DMS53 treated with DMSO at 0.1 percent for 48 hours (cell line): ENCODE data around the gene LIN7C.
"Not testable (repeated sequence)": the region's sequence is repeated elsewhere in the genome, so short reads cannot be mapped to it uniquely, and the experiment has no call there.

ENCODE experiments used
- DNase-seq: peaks from one replicate; lab custom pipeline; 2025; ENCODE audit not compliant: unreplicated experiment; lab: John Stamatoyannopoulos, UW

Gene LIN7C, protein sequence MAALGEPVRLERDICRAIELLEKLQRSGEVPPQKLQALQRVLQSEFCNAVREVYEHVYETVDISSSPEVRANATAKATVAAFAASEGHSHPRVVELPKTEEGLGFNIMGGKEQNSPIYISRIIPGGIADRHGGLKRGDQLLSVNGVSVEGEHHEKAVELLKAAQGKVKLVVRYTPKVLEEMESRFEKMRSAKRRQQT

DNA sequence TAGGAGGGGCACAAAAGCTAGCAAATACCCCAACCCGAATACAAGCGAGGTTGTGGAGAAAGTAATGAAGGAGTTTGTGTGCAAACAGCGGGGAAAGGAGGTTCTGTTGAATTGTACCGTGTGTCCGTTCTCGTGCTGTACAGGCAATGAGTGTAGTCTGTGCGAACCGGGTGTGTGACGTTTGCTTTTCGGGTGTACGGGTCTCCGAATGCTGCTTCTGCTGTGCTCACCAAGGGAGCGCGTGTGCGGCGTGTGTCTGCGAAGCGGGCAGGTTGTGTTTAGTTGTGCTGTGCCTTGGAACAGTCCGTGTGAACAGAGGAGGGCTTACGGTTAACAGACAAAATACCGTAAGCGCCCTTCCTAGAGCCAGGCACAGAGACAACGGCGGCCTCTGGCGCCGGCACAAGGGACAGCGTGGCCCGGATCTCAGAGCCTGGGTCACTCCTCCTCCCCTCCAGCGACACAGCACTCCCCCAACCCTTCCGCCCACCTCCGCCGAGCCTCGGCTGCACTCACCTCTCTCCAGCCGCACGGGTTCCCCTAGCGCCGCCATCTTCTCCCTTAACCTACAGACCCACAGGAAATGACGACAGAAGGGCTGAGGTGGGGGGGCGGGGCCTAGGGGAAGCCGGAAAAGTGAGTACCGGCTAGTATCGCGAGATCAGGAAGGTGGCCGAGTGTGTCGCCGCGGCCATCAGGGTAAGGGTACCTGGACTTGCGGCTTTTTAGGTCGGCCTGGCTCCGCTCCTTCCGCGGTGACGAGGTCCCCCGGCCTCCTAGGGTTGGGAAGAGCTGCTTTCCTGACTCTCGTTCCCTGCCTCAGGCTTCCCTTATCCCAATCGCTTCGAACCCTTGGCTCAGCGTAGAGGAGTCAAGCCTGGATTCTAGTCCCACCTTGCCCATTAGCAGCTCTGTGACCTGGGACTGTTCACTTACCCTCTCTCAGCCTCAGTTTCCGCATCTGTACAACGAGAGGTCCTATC is at the start of gene LIN7C:
TSS of gene LIN7C (minus strand) at position 570 of the 983 bp plus-strand sequence. CDS start at position 553, 17 bp downstream.
- peak; percentile 93 for DNase-seq

DNA sequence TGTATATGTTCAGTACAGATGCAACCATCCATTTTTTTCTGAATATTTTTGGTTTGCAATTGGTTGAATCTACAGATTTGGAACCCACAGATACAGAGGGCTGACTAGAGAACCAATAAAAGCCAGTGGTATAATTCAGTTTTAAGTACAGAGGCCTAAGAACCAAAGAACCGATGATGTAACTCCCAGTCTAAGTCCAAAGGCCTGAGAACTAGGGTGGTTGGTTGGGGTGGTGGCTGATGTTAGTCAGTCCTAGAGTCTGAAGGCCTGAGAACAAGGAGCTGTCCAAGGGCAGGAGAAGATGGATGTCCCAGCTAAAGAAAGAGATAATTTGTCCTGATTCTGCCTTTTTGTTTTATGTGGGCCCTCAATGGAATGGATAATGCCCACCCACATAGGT is 48.7 kb upstream of the LIN7C start:
- no peak for DNase-seq

DNA sequence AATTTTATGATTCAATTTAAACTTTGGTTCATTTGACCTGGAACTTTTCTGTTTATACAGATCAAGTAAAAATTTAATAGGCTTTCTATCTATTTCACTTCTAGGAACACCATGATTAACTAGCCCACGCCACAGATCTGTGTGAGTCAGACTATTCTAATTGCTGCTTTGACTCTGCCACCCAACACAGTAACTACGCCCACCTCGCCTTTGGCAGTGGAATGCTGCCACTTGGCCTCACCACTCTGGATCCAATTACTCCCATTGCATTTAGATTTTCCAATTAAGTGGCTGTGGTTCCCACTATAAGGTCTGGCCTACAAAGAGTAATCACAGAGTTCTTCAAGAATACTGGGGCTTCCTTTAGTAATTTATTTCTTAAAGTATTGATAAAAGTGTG is 46.6 kb upstream of the LIN7C start:
- DNase-seq = no peak

DNA sequence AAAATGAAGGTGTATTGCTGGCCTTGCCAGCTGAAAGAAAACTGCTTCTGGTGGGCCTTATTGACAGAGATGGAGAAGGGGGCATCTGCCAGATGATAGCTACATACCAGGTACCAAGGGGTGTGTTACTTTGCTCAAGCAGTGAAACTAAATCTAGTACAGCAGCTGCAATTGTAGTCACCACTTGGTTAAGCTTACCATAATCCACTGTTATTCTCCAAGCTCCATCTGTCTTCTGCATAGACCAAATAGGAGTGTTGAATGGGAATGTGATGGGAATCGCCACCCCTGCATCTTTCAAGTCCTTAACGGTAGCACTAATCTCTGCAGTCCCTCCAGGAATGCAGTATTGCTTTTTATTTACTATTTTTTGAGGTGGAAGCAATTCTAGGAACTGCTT is 45.8 kb upstream of the LIN7C start:
- DNase-seq = no peak

DNA sequence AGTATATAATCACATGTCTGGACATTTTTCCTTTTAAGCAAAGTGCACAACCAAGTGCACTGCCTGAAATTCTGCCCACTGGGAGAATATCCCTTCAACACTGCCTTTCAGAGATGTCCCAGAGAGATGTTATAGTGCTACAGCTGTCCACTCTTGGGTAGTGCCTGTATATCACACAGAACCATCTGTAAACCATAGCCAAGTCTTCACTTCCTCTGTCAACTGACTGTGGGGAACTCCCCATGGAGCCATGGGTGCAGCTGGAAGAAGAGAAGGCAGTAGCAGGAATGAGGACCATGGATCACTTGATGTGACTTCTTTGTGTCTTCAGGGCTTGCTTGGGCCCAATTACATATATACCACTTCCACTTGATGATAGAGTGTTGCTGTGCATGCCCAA is 44.6 kb upstream of the LIN7C start:
- DNase-seq = no peak

DNA sequence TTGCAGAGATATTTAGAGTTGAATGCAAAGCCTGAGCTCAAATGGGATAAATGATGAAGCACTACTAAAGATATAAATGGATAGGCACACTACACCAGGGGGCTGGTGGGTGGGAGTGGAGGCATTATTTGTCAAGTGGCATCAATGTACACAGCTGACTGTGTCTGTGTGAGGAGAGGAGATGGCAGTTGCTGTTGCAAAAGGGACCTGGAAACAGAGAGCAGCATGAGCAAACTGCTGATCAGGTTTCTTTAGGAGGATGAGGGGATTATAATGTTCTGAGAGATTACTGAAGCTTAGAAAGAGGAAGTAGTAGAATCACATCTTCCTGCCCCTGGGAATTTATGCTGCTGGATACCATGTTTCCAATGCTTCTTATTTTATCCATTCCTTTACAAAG is 39.4 kb upstream of the LIN7C start:
- no peak for DNase-seq

DNA sequence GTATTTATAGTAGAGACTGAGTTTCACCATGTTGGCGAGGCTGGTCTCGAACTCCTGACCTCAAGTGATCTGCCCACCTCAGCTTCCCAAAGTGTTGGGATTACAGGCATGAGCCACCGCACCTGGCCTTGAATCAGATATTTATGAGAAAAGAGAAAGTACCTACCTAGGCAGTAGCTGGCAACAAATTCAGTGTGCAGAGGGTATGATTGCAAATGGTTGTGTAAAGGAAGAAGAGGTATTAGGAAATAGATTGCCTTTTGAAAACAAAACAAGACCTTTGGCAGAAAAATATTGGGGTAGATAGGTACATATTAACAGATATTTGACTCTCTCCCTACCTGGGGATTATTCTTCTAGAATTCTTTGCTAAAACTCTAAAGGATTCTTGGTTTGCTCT is 38.5 kb upstream of the LIN7C start:
- no peak for DNase-seq

DNA sequence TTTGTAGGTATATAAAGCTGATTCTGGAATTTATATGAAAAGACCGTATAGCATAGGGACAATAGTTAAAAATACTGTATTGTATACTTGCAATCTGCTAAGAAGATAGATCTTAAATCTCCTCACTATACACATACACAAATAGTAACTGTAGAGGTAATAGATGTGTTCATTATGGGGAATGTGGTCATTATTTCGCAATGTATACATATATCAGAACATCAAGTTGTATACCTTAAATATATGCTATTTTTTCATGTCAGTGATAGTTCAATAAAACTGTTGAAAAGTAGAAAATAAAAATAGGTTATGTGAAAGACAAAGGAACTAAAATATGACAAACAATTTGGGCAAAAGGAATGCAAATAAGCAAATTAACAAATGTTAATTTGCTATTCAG is 35.2 kb upstream of the LIN7C start:
- DNase-seq = no peak

DNA sequence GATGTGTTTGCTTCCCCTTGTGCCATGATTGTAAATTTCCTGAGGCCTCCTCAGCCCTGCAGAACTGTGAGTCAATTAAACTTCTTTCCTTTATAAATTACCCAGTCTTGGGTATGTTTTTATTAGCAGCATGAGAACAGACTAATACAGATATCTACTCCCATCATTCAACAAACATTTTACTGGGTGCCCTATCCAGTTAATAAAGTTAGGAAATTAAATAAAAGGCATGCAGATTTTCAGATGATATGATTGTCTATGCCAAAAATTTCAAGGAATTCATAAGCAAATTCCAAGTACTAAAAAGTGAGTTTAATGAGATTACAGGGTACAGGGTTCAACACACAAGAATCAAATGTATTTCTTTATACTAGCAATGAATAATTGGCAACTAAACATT is 33.5 kb upstream of the LIN7C start:
- no peak for DNase-seq

DNA sequence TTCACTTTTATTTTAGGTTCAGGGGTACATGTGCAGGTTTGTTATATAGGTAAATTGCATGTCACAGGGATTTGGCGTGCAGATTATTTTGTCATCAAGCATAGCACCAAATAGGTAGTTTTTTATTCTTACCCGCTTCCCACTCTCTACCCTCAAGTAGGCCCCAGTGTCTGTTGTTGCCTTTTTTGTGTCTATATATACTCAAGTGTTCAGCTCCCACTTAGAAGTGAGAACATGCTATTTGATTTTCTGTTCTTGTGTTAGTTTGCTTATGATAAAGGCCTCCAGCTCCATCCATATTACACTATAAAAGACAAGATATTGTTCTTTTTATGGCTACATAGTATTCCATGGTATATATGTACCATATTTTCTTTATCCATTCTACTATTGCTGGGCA is 28.5 kb upstream of the LIN7C start:
- DNase-seq = no peak

DNA sequence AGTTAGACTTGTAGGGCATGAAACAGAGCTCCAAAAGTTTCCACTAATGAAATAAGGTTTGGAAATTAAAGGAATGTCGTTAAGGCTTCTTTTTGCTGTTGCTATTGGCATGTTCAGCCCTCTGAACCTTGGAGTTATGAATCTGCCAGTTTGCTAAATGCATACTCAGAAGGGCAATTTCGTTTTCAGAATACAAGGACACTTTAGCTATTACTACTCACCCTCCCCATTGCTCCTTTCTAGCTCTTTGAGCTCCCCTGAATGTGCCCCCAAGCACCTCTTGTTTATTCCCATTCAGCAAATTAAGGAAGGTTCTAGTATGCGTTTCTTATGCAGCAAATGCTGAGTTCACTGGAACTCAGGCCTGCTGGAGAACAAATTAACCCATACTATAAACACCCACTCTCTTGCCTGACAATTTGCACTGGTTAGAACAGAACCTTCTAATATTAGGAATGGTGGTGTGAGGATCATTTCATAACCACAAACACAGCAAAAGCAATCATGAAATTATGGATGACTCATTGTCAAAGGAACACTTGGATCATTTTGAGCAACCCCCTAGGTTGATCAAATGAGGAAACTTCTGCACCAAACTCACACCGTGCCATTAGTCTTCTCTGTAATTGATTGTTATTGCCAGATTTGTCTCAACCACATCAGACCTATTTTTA is 26.2 kb upstream of the LIN7C start:
- no peak for DNase-seq

DNA sequence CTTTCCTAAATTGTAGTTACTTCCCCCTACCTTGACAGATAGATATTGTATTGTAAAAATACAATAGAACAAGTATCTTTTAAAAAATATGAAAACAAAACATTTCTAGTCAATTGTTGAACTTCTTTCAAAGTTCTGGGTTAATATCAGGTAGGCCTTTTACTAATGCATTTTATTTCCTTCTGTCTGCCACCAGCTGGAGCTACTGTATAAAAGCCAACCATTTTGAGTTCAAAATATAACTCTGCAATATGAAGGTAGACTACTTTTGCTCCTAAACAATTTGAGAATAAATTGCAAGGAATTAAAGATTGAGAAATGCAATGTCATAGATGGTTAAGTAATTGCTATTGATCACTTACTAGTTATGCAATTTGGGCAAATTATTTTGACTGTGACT is 22.1 kb upstream of the LIN7C start:
- DNase-seq = no peak

DNA sequence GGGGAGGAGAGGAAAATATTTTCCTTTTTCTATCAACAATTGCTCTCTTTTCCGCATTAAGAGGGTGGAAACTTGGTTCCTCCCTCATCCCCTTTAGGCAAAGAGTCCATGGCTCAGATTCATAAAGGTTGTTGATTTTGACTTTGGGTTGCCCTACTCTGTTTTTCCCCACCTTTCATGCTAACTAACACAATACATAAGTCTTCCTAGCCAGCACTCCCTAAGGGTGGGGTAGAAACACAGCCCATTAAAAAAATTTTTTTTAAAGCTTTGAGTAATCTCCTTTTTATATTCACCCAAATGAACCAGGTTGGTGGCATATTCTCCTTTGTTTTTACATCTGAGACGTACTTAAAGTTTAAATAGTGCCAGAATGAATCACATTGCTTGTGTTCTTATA is 20.0 kb upstream of the LIN7C start:
- no peak for DNase-seq

DNA sequence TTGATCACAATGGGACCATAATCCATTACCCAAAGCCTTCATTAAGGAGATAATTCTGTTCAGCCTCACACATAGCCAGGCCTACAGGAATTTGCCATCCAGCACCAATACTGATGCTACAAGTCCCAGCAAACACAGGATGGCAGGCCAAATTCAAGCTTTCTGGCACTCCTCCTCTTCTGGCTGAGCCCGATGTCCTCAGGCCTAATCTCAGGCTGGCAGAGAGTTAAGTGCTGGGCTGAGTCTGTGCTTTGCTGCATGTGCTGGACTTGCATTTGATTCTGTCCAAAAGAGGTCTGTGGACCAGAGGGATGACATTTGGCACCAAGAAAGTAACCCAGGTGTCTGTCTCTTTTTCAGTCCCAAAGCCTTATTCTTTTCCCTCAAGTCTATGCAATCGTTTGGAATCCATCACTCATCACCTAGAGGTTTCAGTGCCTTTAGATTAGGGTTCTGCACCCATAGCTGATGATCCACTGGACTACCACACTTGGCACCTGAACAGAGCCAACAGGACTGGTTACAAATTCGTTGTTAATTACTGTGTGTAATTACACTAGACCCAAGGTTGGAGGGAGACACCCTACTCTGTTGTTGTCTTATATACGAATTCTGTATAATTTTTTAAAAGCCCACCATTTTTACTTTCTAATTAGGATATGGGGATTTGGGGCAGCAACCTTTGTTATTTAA is 19.4 kb upstream of the LIN7C start:
- DNase-seq = no peak

DNA sequence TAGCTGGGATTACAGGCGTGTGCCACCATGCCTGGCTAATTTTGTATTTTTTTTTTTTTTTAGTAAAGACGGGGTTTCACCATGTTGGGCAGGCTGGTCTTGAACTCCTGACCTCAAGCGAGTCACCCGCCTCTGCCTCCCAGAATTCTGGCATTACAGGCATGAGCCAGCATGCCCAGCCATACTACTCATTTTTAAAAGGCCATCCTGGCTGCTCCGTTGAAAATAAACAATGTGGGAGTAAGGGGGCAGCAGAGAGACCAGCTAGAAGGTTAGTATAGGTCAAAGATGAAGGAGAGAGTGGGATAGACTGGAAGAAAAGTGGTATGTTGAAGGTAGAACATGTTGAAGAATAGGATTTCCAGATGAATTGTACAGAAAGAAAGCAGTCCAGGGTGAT is 17.6 kb upstream of the LIN7C start:
- no peak for DNase-seq

DNA sequence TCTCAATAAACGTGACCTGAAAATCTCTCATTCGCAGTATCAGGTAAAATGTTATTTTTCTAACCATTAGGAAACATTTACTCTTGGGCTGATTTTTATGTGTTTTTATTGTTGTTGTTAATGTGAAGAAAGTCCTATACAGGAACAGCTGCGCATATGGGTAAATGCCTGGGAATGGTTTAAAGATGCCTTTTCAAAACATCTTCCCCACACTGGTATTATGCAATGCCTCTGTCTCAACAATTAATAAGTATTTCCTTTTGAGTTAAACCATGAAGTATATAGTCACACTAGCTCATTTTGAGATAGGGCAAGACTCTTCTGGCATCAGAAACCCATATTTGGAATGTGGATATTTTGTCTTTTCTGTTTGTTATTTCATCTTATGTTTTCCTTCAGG is 13.7 kb upstream of the LIN7C start:
- DNase-seq = no peak

DNA sequence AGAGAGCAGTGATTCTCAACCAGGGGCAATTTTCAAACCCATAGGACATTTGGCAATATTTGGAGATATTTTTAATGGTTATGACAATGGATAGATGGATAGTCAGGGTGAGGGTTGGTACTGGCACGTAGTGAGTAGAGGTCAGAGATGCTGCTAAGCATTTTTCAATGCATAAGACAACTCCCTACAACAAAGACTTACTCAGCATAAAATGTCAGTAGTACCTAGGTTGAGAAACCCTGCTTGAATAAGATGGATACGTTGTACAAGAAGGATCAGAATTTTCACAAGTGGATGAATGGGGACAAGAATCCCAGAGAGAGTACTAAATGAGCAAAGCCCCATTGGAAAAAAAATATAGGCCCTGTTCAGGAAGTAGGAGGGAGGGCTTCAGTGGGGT is 11.9 kb upstream of the LIN7C start:
- no peak for DNase-seq

DNA sequence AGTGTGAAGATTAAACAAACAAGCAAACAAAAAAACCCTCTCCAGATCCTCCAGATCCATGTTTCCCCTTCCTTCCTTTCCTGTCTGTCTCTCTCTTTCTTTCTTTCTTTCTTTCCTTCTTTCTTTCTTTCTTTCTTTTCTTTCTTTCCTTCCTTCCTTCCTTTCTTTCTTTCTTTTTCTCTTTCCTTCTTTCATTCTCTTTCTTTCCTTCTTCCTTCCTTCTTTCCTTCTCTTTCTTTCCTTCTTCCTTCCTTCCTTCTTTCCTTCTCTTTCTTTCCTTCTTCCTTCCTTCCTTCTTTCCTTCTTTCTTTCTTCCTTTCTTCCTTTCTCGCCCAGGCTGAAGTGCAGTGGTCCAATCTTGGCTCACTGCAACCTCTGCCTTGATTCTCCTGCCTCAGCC is 10.9 kb upstream of the LIN7C start:
- not testable (repeated sequence) for DNase-seq

DNA sequence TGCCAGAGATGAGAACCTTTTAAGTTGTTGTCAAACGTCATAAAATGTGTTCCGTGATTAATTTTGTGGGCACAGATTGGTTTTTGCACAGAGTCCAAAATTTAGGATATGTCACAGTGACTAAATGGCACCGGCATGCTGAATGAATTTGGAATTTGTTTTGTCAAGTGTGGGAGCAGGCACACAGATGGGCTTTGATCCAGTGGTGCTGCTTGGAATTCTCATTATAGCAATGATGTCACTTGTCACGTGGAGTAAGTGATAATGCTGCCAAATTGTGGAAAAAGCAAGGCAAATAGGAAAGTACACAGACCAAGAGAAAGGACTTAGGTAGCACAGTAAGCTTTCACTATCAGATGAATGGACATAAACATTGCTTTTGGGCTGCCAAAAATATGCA is 8.0 kb upstream of the LIN7C start:
- no peak for DNase-seq

DNA sequence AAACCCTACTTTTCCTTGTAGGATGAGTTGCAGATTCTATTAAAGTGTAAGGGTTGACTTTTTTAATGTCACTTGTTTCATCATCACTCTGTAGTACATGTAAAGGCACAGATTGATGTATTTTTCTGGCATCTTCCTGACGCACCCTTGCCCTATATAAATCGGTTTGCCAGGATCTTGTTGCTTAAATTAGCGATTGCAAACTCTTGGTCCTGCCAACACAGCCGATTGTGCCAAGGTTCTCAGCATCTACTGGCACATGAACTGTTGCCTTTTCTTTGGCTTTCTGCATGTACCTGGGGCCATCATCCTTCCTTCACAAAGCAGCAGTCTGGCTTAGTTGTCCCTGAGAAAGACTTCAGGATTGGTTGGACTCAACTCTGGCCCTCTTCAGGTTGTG is 7.5 kb upstream of the LIN7C start:
- DNase-seq = no peak

DNA sequence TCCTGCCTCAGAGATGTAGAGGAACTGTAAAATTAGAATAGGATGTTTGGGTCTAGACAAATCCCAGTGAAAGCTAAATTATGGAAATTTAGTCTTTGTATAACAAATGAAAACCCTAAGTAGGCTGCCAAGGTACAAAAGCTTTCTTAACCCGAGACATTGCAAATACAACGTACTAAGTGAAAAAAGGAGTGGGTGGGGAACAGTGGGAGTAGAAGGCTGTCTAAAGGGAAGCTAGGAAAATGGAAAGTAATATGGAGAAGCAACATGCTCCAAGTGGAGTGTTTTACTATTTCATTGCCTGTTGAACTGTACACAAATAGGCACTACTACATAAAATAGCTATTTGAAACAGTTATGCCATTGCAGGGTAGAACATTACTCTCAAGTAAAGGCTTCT is 6.8 kb upstream of the LIN7C start:
- no peak for DNase-seq
